MCF 10A (cell line): ENCODE results near the gene TRMT10A. TPM values are rescaled to one million over a fixed set of nuclear protein-coding genes. Genes with fewer than 3 reads are reported as not detected.
"Not testable (repeated sequence)": the region's sequence is repeated elsewhere in the genome, so short reads cannot be mapped to it uniquely, and the experiment has no call there.

Experiments used
- BruUV-seq: library from RNA; stranded (reverse); fragments of 400-500 nt; replicated peaks from 2 replicates; lab custom pipeline; 2021; lab: Mats Ljungman, UMichigan
- CTCF ChIA-PET: fragments of 300-600 bp; sonication (Branson Sonifier 250); formaldehyde crosslinking; extraction: SDS; loops from one replicate; lab custom pipeline; 2021; ENCODE audit warnings: antibody characterized with exemption, inconsistent platforms; lab: Yijun Ruan, JAX
- POLR2A ChIA-PET: fragments of 300-600, 350-650 bp; sonication (Branson Sonifier 250); formaldehyde crosslinking; extraction: SDS; loops from one replicate; lab custom pipeline; 2020; ENCODE audit warnings: antibody characterized with exemption, inconsistent platforms; lab: Yijun Ruan, JAX
- DNase-seq: peaks from one replicate; pipeline ENCODE4 v3.0.0-alpha.2; 2018; ENCODE audit not compliant: unreplicated experiment
- H3K27ac Mint-ChIP-seq: one replicate; pipeline ENCODE4 v1.8.0; 2022; ENCODE audit warnings: mild to moderate bottlenecking, low read depth, mixed read lengths; ENCODE audit not compliant: unreplicated experiment
- H3K27me3 Mint-ChIP-seq: one replicate; pipeline ENCODE4 v1.8.0; 2022; ENCODE audit warnings: mixed read lengths; ENCODE audit not compliant: insufficient read depth, unreplicated experiment
- H3K36me3 Mint-ChIP-seq: one replicate; pipeline ENCODE4 v1.8.0; 2022; ENCODE audit warnings: mild to moderate bottlenecking, moderate library complexity, mixed read lengths; ENCODE audit not compliant: insufficient read depth, unreplicated experiment
- H3K4me1 Mint-ChIP-seq: one replicate; pipeline ENCODE4 v1.8.0; 2022; ENCODE audit warnings: mixed read lengths; ENCODE audit not compliant: insufficient read depth, unreplicated experiment
- H3K4me3 Mint-ChIP-seq: one replicate; pipeline ENCODE4 v1.8.0; 2022; ENCODE audit warnings: mild to moderate bottlenecking, moderate library complexity, mixed read lengths; ENCODE audit not compliant: unreplicated experiment
- H3K9me3 Mint-ChIP-seq: one replicate; pipeline ENCODE4 v1.8.0; 2022; ENCODE audit warnings: mixed read lengths; ENCODE audit not compliant: unreplicated experiment
- intact Hi-C: fragments of 100-400 bp; cut with micrococcal nuclease; formaldehyde crosslinking; loops from 2 replicates; pipeline ENCODE4 v1.14.1; 2022
- total RNA-seq: library from RNA; stranded (reverse); gene quantifications from 2 replicates; pipeline ENCODE4 v1.2.3, GENCODE V29; 2022
- TF ChIP-seq, protein P1 (sequence below): fragments of 200-600 bp; IDR thresholded peaks from one replicate; pipeline ENCODE4 v1.8.0; 2022; ENCODE audit warnings: antibody characterized with exemption, mild to moderate bottlenecking; ENCODE audit not compliant: unreplicated experiment

The TRMT10A gene
- total RNA-seq, 1 experiment from 2014 or later = 19.1 TPM

DNA sequence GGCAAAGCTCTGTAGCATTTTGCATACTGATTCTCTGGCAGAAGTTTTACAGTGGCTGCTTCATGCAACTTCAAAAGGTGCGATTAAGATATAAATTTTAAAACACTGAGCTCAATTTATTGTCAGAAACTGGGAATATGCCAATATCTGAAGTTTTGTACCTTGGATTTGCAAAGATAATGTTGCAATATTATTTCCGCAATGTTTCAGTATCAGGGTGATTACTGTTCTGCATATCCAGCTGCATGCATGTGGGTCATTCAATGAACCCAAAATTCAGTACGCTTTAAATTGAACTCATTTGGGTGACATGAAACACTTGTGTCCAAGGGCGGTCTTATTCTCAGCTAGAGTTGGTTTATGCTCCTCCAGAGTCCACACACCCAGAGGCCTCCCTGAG, 26.2 kb downstream of the TRMT10A start:
- Mint-ChIP-seq H3K4me1 (no peaks in the 10 kb centered on the region), H3K27ac (no peak overlapping the region), H3K36me3 (no peaks in the 10 kb centered on the region), H3K4me3 (no peak overlapping the region), H3K27me3 (no peaks in the 10 kb centered on the region), H3K9me3 (no peaks in the 10 kb centered on the region)
- intact Hi-C loops = no loop called here
- POLR2A ChIA-PET = no interaction called here
- TF ChIP-seq, protein P1, sequence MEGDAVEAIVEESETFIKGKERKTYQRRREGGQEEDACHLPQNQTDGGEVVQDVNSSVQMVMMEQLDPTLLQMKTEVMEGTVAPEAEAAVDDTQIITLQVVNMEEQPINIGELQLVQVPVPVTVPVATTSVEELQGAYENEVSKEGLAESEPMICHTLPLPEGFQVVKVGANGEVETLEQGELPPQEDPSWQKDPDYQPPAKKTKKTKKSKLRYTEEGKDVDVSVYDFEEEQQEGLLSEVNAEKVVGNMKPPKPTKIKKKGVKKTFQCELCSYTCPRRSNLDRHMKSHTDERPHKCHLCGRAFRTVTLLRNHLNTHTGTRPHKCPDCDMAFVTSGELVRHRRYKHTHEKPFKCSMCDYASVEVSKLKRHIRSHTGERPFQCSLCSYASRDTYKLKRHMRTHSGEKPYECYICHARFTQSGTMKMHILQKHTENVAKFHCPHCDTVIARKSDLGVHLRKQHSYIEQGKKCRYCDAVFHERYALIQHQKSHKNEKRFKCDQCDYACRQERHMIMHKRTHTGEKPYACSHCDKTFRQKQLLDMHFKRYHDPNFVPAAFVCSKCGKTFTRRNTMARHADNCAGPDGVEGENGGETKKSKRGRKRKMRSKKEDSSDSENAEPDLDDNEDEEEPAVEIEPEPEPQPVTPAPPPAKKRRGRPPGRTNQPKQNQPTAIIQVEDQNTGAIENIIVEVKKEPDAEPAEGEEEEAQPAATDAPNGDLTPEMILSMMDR = no peak
- no TSS peak for BruUV-seq
- no peak for DNase-seq
- CTCF ChIA-PET = interaction anchor here (0.6 to 1.3 kb wide), 5 partner anchors 74 to 420 kb away, joined by 3 to 5 read pairs (median 3); no protein-coding TSS in a partner anchor

DNA sequence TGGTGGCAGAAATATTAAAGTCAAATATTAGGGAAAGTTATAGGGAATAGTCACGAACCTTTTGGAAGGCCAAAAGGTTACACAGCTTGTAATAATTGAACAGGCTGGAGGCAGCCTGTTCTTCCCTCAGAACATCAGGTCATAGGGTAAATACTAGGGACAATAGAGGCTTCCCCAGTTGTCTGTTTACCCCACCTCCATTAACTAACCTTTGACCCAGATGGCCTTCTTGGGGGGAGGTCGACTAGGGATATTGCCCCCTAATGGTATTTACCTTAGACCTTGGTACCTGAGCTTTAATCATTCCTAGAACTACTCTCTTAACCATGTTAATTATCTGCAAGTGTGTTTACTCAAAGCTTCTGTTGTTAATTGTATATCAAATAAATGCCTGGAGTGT, 27.0 kb downstream of the TRMT10A start:
- no TSS peak for BruUV-seq
- Mint-ChIP-seq H3K4me1 (no peaks in the 10 kb centered on the region), H3K27me3 (no peaks in the 10 kb centered on the region), H3K27ac (no peak overlapping the region), H3K36me3 (no peaks in the 10 kb centered on the region), H3K4me3 (no peak overlapping the region), H3K9me3 (no peaks in the 10 kb centered on the region)
- intact Hi-C loops = no loop called here
- POLR2A ChIA-PET = no interaction called here
- TF ChIP-seq, protein P1 = no peak
- CTCF ChIA-PET = interaction anchor here (0.6 to 1.3 kb wide), 4 partner anchors 17 to 419 kb away, joined by 3 to 5 read pairs (median 3); no protein-coding TSS in a partner anchor
- no peak for DNase-seq

DNA sequence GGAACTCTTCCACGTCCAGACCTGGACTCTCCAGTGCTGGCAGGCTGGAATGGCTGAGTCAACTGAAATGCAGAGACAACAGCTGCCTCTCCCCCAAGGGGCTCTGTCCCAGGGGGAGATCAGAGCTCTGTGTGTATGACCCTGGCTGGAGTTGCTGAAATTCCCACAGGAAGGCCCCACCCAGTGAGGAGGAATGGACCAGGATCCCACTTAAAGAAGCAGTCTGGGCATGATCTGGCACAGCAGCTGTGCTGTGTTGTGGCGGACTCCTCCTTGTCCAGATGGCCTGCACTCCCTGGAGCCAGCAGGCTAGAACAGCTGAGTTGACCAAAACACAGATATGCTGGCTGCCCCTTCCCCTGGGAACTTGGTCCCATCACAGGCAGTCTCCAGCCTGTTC, 27.6 kb downstream of the TRMT10A start:
- no peak overlapping the region for H3K27ac Mint-ChIP-seq
- no TSS peak for BruUV-seq
- intact Hi-C loops = no loop called here
- H3K27me3 Mint-ChIP-seq = no peaks in the 10 kb centered on the region
- TF ChIP-seq, protein P1 = no peak
- ChIA-PET CTCF (no interaction called here), POLR2A (no interaction called here)
- H3K4me3 Mint-ChIP-seq = no peak overlapping the region
- no peaks in the 10 kb centered on the region for H3K4me1 Mint-ChIP-seq
- H3K9me3 Mint-ChIP-seq = no peaks in the 10 kb centered on the region
- no peaks in the 10 kb centered on the region for H3K36me3 Mint-ChIP-seq
- no peak for DNase-seq

DNA sequence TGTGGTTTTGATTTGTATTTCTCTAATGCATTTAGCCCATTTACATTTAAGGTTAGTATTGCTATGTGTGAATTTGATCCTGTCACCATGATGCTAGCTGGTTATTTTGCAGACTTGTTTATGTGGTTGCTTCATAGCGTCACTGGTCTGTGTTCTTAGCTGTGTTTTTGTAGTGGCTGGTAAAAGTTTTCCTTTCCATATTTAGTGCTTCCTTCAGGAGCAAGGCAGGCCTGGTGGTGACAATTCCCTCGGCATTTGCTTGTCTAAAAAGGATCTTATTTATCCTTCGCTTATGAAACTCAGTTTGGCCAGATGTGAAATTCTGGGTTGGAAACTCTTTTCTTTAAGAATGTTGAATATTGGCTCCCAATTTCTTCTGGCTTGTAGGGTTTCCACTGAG, 29.1 kb downstream of the TRMT10A start:
- BruUV-seq, H3K4me3 Mint-ChIP-seq, DNase-seq, intact Hi-C loops, H3K27ac Mint-ChIP-seq, H3K4me1 Mint-ChIP-seq, POLR2A ChIA-PET, H3K36me3 Mint-ChIP-seq, CTCF ChIA-PET, H3K9me3 Mint-ChIP-seq, H3K27me3 Mint-ChIP-seq: not testable (repeated sequence)

DNA sequence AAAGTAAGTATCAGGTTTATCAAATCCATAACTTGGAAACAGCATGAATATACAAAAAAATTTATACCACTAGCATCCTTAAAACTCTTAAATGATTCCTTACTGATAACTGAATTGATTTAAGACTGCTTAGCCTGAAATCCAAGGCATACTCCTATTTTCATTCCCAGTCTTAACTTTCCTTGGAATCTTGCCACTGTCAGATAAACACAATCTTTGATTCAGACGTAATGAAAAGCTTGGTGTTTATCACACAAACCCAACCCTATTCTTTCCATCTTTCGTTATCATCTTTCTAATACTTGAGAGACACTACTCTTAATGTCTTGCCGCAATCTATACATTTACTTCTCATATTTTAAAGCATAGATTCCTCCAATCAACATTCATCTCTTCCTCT, 33.9 kb downstream of the TRMT10A start:
- Mint-ChIP-seq H3K27me3 (no peaks in the 10 kb centered on the region), H3K27ac (no peak overlapping the region), H3K36me3 (no peaks in the 10 kb centered on the region), H3K4me3 (no peak overlapping the region), H3K9me3 (no peaks in the 10 kb centered on the region), H3K4me1 (no peaks in the 10 kb centered on the region)
- no TSS peak for BruUV-seq
- ChIA-PET POLR2A (interaction anchor here (1.0 kb wide), 1 partner anchor 261 kb away, joined by 4 read pairs; no protein-coding TSS in a partner anchor), CTCF (no interaction called here)
- no peak for DNase-seq
- intact Hi-C loops = no loop called here
- TF ChIP-seq, protein P1 = no peak
